Naive thymus-derived CD4-positive, alpha-beta T cell (primary cell): ENCODE results near the gene ZNF487. TPM values are rescaled to one million over a fixed set of nuclear protein-coding genes. Genes with fewer than 3 reads are reported as not detected.

Experiments used
- polyA plus RNA-seq, 2 donors: library from polyadenylated mRNA; unstranded; fragments of 300-500 nt; fragmentation: Illumina TruSeq; gene quantifications; one replicate each; pipeline ENCODE4 v1.2.3, GENCODE V29; 2021
- total RNA-seq, 6 experiments: library from RNA in 5 of 6; stranded (reverse) in 5 of 6; gene quantifications; 1 replicate in 5 of 6; 2 replicates in 1 of 6; pipeline ENCODE4 v1.2.3 and lab custom pipeline; 2021 to 2026

The ZNF487 gene
- total and polyA plus RNA-seq, 7 experiments from 2014 or later = 4.1 to 12.0 (median 5.9) TPM

Other genes starting within 250 kb of the ZNF487 start
- 1 to 10 TPM in 2 of 5 experiments, under 1 TPM in 3; 0.22 to 3.3 (median 0.42) TPM for gene RASGEF1A, start 170.0 kb upstream of the ZNF487 start, total RNA-seq
- under 1 TPM in 1 of 2 donors, not detected in 1; 0.05 TPM for gene RASGEF1A, start 170.0 kb upstream of the ZNF487 start, polyA plus RNA-seq
- gene FXYD4, start 65.5 kb upstream of the ZNF487 start, total RNA-seq = not detected
- not detected for gene FXYD4, start 65.5 kb upstream of the ZNF487 start, polyA plus RNA-seq
- 100 to 1,000 TPM in 4 of 5 experiments, 10 to 100 TPM in 1; 88.1 to 449 (median 159) TPM for gene HNRNPF, start 27.9 kb upstream of the ZNF487 start, total RNA-seq
- gene HNRNPF, start 27.9 kb upstream of the ZNF487 start, polyA plus RNA-seq = 100 to 1,000 TPM; 193 to 269 TPM
- 1 to 10 TPM; 1.7 to 8.5 (median 2.3) TPM for gene ZNF239, start 137.5 kb downstream of the ZNF487 start, total RNA-seq
- gene ZNF239, start 137.5 kb downstream of the ZNF487 start, polyA plus RNA-seq = 1 to 10 TPM; 2.0 to 4.7 TPM
- 10 to 100 TPM in 2 of 5 experiments, 1 to 10 TPM in 3; 2.9 to 13.1 (median 5.3) TPM for gene ZNF485, start 169.3 kb downstream of the ZNF487 start, total RNA-seq
- 1 to 10 TPM; 6.0 to 7.4 TPM for gene ZNF485, start 169.3 kb downstream of the ZNF487 start, polyA plus RNA-seq
- gene ZNF32, start 211.8 kb downstream of the ZNF487 start, total RNA-seq = 10 to 100 TPM; 19.3 to 47.0 (median 22.7) TPM
- gene ZNF32, start 211.8 kb downstream of the ZNF487 start, polyA plus RNA-seq = 10 to 100 TPM; 92.2 to 98.8 TPM